Activated CD8-positive, alpha-beta memory T cell treated with anti-CD3 and anti-CD28 coated beads, Interleukin-2, amount 50 U/mL, for 24 hours (primary cell): Measurements from ENCODE around the gene SMCO2.

Experiments
- DNase-seq: peaks from one replicate; pipeline ENCODE4 v3.0.0-alpha.2; 2020; ENCODE audit errors: extremely low read depth

SMCO2 gene

DNA sequence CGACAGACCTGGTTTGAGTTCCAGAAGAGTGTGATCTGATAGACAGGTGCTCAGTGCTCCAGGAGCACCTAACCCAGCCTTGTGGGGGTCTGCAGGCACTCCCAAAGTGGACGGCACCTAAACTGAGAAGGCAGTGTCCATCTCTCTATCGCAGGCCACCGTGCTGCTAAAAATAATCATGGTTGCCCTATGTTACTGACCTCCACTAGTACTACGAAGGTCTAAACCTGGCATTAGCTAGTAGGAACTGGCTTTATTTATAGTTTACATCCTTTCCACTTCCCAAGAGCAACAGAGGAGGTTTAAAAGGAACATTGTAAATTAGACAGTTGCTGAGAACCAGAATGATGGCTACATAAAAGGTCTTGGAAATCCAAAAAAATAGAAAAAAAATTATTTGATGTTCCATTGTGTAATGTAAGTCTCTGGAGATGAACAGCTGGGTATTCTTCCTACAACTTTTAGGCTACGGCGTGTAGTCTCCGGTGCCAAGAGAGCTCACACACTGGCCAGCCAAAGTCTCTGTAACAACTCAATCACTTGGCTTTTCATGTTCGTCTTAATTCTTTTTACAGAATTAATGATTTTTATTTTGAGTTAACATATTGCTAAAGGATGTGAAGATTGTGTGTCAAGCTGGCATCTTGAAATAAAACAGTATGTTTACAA is 104.8 kb downstream of the SMCO2 start:
- no peak for DNase-seq
